Suprapubic skin (tissue), 4 donors: Measurements from ENCODE around the gene GBP7. TPM values are rescaled to one million over a fixed set of nuclear protein-coding genes. Genes with fewer than 3 reads are reported as not detected.

Experiments
- DNase-seq, 2 donors: peaks; one replicate each; pipeline ENCODE4 v3.0.0-alpha.2; 2019; ENCODE audit warnings: low spot score in 2 of 2
- H3K27ac ChIP-seq: fragments of 200-600 bp; sonication (generic); one replicate; pipeline ENCODE4 v1.5.1; 2019
- H3K27me3 ChIP-seq: fragments of 200-600 bp; sonication (generic); one replicate; pipeline ENCODE4 v1.5.1; 2019
- H3K36me3 ChIP-seq: fragments of 200-600 bp; sonication (generic); one replicate; pipeline ENCODE4 v1.5.1; 2019
- H3K4me1 ChIP-seq: fragments of 200-600 bp; sonication (generic); one replicate; pipeline ENCODE4 v1.5.1; 2019
- H3K4me3 ChIP-seq: fragments of 200-600 bp; sonication (generic); one replicate; pipeline ENCODE4 v1.5.1; 2019; ENCODE audit warnings: mild to moderate bottlenecking
- H3K9me3 ChIP-seq: fragments of 200-600 bp; sonication (generic); one replicate; pipeline ENCODE4 v1.5.1; 2019
- CTCF ChIP-seq, 2 donors: fragments of 200-600 bp in 1 of 2; fragments of 450-650 bp in 1 of 2; sonication (generic) in 1 of 2; IDR thresholded peaks; one replicate each; pipeline ENCODE4 v1.5.1; 2016 to 2019; ENCODE audit warnings: antibody characterized with exemption in 2 of 2, mild to moderate bottlenecking in 1 of 2, moderate library complexity in 1 of 2
- EP300 ChIP-seq: sonication (generic); formaldehyde crosslinking; IDR thresholded peaks from one replicate; pipeline ENCODE4 v1.6.1; 2017; ENCODE audit warnings: antibody characterized with exemption
- POLR2A ChIP-seq, 2 donors: fragments of 450-650 bp; IDR thresholded peaks; one replicate each; pipeline ENCODE4 v1.6.1; 2017; ENCODE audit warnings: antibody characterized with exemption in 2 of 2, mild to moderate bottlenecking in 2 of 2, moderate library complexity in 2 of 2
- POLR2AphosphoS5 ChIP-seq, 3 donors: sonication (generic); formaldehyde crosslinking; IDR thresholded peaks; one replicate each; pipeline ENCODE4 v1.6.1; 2017; ENCODE audit warnings: antibody characterized with exemption in 3 of 3
- WGBS: methylation state at CpG from one replicate; pipeline ENCODE4 v1.1.5; 2018; 5-methylcytosine and 5-hydroxymethylcytosine counted together
- total RNA-seq, 4 donors: library from RNA; depleted of rRNA; stranded (reverse); fragments of >200 nt; gene quantifications; one replicate each; pipeline ENCODE4 v1.1.0, GENCODE V29; 2016

Gene GBP7
- total RNA-seq, 4 donors from 2014 or later: not detected

DNA sequence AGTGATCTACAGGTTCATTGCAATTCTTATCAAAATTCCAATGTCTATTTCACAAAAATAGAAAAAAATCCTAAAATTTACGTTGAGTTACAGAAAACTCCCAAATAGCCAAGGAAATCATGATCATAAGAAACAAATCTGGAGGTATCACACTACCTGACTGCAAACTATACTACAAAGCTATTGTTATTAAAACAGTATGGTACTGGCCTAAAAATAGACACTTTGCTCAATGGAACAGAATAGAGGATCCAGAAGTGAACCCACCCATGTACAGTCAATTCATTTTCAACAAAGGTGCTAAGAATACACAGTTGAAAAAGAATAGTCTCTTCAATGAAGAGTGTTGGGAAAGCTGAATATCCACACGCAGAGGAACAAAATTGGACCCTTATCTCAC is 80.1 kb downstream of the GBP7 start:
- TF ChIP-seq CTCF (IDR thresholded peaks at IDR 0.05) (no peak), POLR2AphosphoS5 (IDR thresholded peaks at IDR 0.05) (no peak), EP300 (no peak), POLR2A (IDR thresholded peaks at IDR 0.05) (no peak)

DNA sequence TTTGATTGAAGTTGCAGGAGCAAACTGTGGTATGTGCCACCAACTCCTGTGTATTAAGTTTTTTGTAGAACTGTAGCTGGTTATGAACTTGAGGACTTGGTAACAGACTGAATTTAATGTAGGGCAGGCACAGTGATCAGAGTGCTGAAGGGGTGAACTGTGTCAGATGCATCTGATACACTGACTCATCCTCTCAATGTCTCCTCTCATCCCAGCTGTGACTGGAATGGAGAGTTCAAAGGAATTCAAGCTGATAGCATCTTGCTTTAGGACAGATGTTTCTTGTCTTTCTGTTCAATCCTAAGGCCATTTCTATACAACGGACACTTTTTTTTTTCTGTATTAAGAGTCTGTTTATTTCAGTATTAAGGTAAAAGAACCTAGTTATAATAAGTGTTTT is 85.8 kb downstream of the GBP7 start:
- Histone ChIP-seq H3K9me3 (no peaks in the 10 kb centered on the region), H3K4me3 (no peak overlapping the region), H3K27me3 (no peaks in the 10 kb centered on the region), H3K4me1 (no peaks in the 10 kb centered on the region), H3K27ac (no peak overlapping the region), H3K36me3 (no peaks in the 10 kb centered on the region)
- TF ChIP-seq EP300 (no peak), POLR2A (IDR thresholded peaks at IDR 0.05) (no peak)
- no peak for DNase-seq
- WGBS: 35% methylated on average over 1 of the region's 1 CpG

More for the DNA sequence above, 80.1 kb downstream of the GBP7 start:
- no peaks in the 10 kb centered on the region for H3K9me3 ChIP-seq
- no peaks in the 10 kb centered on the region for H3K27me3 ChIP-seq
- H3K27ac ChIP-seq: no peak overlapping the region
- H3K36me3 ChIP-seq: no peaks in the 10 kb centered on the region
- no peak overlapping the region for H3K4me3 ChIP-seq
- WGBS: 95% methylated on average over 2 of the region's 2 CpGs
- no peaks in the 10 kb centered on the region for H3K4me1 ChIP-seq
- no peak for DNase-seq

DNA sequence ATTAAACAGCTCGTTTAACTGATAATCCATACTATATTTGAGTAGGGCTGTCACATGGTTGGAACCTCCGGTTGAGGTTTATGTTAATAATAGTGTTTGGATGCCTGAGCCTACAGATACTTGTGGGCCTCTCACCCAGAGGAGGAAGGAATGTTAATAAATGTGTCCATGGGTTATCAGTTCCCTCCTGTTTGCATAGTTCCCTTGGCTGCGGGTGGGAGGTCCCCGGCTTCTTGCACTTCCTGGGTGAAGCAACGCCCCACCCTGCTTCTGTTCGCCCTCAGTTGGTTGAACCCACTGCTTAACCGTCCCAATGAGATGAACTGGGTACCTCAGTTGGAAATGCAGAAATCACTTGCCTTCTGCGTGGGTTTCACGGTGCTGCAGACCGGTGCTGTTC is 87.2 kb downstream of the GBP7 start:
- Histone ChIP-seq H3K4me1 (no peaks in the 10 kb centered on the region), H3K36me3 (no peaks in the 10 kb centered on the region), H3K4me3 (no peak overlapping the region), H3K9me3 (no peaks in the 10 kb centered on the region), H3K27ac (no peak overlapping the region), H3K27me3 (no peaks in the 10 kb centered on the region)
- DNase-seq: no peak
- TF ChIP-seq POLR2A (IDR thresholded peaks at IDR 0.05) (no peak), CTCF (IDR thresholded peaks at IDR 0.05) (no peak), EP300 (no peak), POLR2AphosphoS5 (IDR thresholded peaks at IDR 0.05) (no peak)
- 89% methylated on average over 10 of the region's 10 CpGs for WGBS

GRCh38 chr1:89087241-89087640 is 88.6 kb downstream of the GBP7 start:
- H3K9me3 ChIP-seq: no peaks in the 10 kb centered on the region
- no peaks in the 10 kb centered on the region for H3K4me1 ChIP-seq
- WGBS: 48% methylated on average over 8 of the region's 8 CpGs
- H3K4me3 ChIP-seq: no peak overlapping the region
- no peak for DNase-seq
- TF ChIP-seq POLR2AphosphoS5 (IDR thresholded peaks at IDR 0.05) (no peak), EP300 (no peak), POLR2A (IDR thresholded peaks at IDR 0.05) (no peak), CTCF (IDR thresholded peaks at IDR 0.05) (no peak)
- no peaks in the 10 kb centered on the region for H3K27me3 ChIP-seq
- no peak overlapping the region for H3K27ac ChIP-seq
- no peaks in the 10 kb centered on the region for H3K36me3 ChIP-seq

DNA sequence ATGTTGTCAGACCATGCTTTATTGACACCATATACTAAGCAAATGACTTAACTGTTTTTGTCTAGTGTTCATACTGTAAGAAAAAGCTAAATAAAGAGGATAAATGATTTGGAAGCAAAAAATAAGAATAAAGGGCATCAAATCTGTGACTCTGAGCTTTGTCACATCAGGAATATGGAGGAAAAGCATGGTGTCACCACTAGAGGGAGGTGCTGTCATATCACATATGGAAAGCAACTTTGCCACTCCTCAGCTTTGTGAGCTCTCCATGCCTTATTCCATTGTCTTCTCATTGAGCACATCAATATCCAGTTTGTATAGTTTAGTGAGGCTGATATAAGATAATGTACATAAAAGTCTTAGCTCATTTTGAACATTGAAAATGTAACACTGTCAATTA is 90.0 kb downstream of the GBP7 start:
- no peak overlapping the region for H3K27ac ChIP-seq
- DNase-seq: no peak
- H3K9me3 ChIP-seq: no peaks in the 10 kb centered on the region
- no peaks in the 10 kb centered on the region for H3K4me1 ChIP-seq
- no peaks in the 10 kb centered on the region for H3K36me3 ChIP-seq
- TF ChIP-seq POLR2AphosphoS5 (IDR thresholded peaks at IDR 0.05): no peak
- TF ChIP-seq CTCF (IDR thresholded peaks at IDR 0.05): peak in 1 of 2 donors; percentile 44
- TF ChIP-seq EP300: no peak
- no peak overlapping the region for H3K4me3 ChIP-seq
- no peaks in the 10 kb centered on the region for H3K27me3 ChIP-seq

Other genes with a start within 250 kb of the GBP7 start
- gene KYAT3, start 183.4 kb downstream of the GBP7 start, total RNA-seq: 10 to 100 TPM; 21.1 to 41.9 (median 26.7) TPM
- gene RBMXL1, start 183.4 kb downstream of the GBP7 start, total RNA-seq: 10 to 100 TPM; 18.0 to 23.9 (median 19.6) TPM
- 10 to 100 TPM in 2 of 4 donors, 1 to 10 TPM in 2; 5.5 to 15.7 (median 9.7) TPM for gene GBP3, start 153.1 kb downstream of the GBP7 start, total RNA-seq
- gene GBP1, start 110.8 kb downstream of the GBP7 start, total RNA-seq: 10 to 100 TPM in 3 of 4 donors, 1 to 10 TPM in 1; 8.9 to 14.3 (median 11.5) TPM
- 10 to 100 TPM; 62.2 to 87.3 (median 72.5) TPM for gene GBP2, start 49.9 kb downstream of the GBP7 start, total RNA-seq
- gene GBP4, start 22.9 kb upstream of the GBP7 start, total RNA-seq: 1 to 10 TPM; 1.2 to 6.4 (median 1.6) TPM
- under 1 TPM in 3 of 4 donors, not detected in 1; 0.21 to 0.38 (median 0.32) TPM for gene GBP5, start 96.9 kb upstream of the GBP7 start, total RNA-seq
- under 1 TPM; 0.26 to 0.64 (median 0.56) TPM for gene GBP6, start 188.1 kb upstream of the GBP7 start, total RNA-seq